Brain microvascular endothelial cell (primary cell): Measurements from ENCODE around the gene STAU1.
A peak's percentile ranks its signal among the peaks of the same experiment; 100 is the strongest.
"Not testable (repeated sequence)": the region's sequence is repeated elsewhere in the genome, so short reads cannot be mapped to it uniquely, and the experiment has no call there.

Experiments used
- DNase-seq: peaks from one replicate; pipeline ENCODE4 v3.0.0-alpha.2; 2020
- H3K27ac ChIP-seq: fragments of 250-450 bp; sonication (Bioruptor Pico); 2 replicates; pipeline ENCODE4 v1.5.1; 2020; ENCODE audit warnings: mild to moderate bottlenecking, moderate library complexity
- H3K27me3 ChIP-seq: fragments of 250-450 bp; sonication (Bioruptor Pico); replicated peaks from 2 replicates; pipeline ENCODE4 v1.5.1; 2020; ENCODE audit warnings: mild to moderate bottlenecking
- H3K36me3 ChIP-seq: fragments of 250-450 bp; sonication (Bioruptor Pico); replicated peaks from 2 replicates; pipeline ENCODE4 v1.5.1; 2020; ENCODE audit warnings: mild to moderate bottlenecking
- H3K4me3 ChIP-seq: 2 replicates; pipeline ENCODE4 v1.5.1; 2011; ENCODE audit warnings: low read depth, mild to moderate bottlenecking, control low read depth, low read length, moderate library complexity
- in situ Hi-C: cut with HindIII; loops from 2 replicates; pipeline ENCODE4 v1.10.0; 2017; ENCODE audit warnings: low sequenced_read_pairs, low pct_ligation_motif_present
- TF ChIP-seq, protein P1 (sequence below): IDR thresholded peaks from 2 replicates; pipeline ENCODE4 v1.5.1; 2011; ENCODE audit warnings: low read depth, mild to moderate bottlenecking, moderate library complexity, low read length, control low read depth, inconsistent platforms; ENCODE audit errors: missing control alignments

STAU1 gene

DNA sequence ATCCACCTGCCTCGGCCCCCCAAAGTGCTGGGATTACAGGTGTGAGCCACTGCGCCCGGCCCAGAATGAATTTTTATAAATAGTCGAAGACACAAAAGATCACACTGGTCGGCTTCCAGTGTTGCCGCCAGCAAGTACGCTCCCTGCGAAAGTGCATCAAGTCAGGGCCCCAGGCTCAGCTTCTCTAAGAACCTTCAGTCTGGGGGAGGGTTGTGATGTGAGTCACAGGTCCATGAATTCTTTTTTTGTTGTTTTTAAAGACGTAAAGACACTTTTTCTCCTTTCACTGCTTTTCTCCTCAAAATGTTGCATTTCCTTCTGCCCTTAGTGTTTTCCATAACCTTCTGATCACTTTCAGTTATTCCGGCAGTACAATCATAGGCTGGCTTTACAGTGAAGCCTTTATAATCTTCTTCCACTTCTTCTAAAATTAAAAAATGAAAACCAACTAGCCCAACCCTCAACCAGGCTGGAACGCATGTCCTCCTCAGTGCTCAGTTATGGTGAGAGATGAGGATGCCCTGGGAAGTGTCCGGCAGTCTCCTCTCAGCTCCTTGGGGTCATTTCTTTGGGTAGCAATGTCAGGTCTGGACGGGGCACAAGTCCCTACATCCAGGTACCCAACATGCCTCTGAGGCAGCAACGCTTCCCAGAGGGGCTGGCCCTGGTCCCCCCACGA, 75.4 kb downstream of the STAU1 start:
- TF ChIP-seq, protein P1, sequence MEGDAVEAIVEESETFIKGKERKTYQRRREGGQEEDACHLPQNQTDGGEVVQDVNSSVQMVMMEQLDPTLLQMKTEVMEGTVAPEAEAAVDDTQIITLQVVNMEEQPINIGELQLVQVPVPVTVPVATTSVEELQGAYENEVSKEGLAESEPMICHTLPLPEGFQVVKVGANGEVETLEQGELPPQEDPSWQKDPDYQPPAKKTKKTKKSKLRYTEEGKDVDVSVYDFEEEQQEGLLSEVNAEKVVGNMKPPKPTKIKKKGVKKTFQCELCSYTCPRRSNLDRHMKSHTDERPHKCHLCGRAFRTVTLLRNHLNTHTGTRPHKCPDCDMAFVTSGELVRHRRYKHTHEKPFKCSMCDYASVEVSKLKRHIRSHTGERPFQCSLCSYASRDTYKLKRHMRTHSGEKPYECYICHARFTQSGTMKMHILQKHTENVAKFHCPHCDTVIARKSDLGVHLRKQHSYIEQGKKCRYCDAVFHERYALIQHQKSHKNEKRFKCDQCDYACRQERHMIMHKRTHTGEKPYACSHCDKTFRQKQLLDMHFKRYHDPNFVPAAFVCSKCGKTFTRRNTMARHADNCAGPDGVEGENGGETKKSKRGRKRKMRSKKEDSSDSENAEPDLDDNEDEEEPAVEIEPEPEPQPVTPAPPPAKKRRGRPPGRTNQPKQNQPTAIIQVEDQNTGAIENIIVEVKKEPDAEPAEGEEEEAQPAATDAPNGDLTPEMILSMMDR: no peak
- Histone ChIP-seq H3K27ac (no peak overlapping the region), H3K27me3 (no peaks in the 10 kb centered on the region), H3K4me3 (no peak overlapping the region), H3K36me3 (peaks cover 43% of the 10 kb centered on the region)
- DNase-seq: peak; percentile 59
- in situ Hi-C loops: no loop called here

- TF ChIP-seq, protein P1: no peak
- Histone ChIP-seq H3K4me3 (no peak overlapping the region), H3K27ac (no peak overlapping the region), H3K36me3 (peaks cover 26% of the 10 kb centered on the region), H3K27me3 (no peaks in the 10 kb centered on the region)
- no peak for DNase-seq
- in situ Hi-C loops: no loop called here
Measured at GRCh38 chr20:49110767-49111694, 77.1 kb downstream of the STAU1 start.

GRCh38 chr20:49106328-49106727, 81.8 kb downstream of the STAU1 start:
- H3K27me3 ChIP-seq: no peaks in the 10 kb centered on the region
- peaks cover 36% of the 10 kb centered on the region for H3K36me3 ChIP-seq
- in situ Hi-C loops: no loop called here
- TF ChIP-seq, protein P1: no peak
- no peak for DNase-seq
- H3K4me3 ChIP-seq: no peak overlapping the region
- no peak overlapping the region for H3K27ac ChIP-seq

DNA sequence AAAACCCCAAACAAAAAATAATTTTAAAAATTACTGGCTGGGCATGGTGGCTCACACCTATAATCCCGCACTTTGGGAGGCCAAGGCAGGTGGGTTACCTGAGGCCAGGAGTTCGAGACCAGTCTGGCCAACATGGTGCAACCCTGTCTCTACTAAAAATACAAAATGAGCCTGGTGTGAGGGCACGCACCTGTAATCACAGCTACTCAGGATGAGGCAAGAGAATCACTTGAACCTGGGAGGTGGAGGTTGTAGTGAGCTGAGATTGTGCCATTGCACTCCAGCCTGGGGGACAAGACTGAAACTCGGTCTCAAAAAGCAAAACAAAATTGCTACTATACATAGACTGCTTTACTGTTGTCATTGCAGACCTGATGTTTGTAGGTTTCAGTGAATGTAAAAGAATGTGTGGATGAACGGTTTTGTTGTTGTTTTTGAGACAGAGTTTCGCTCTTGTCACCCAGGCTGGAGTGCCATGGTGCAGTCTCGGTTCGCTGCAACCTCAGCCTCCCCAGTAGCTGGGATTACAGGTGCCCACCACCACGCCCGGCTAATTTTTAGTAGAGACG, 83.1 kb downstream of the STAU1 start:
- H3K27ac ChIP-seq, H3K27me3 ChIP-seq, DNase-seq, H3K4me3 ChIP-seq, in situ Hi-C loops: not testable (repeated sequence)
- peaks cover 31% of the 10 kb centered on the region for H3K36me3 ChIP-seq

GRCh38 chr20:49104365-49104648, 83.8 kb downstream of the STAU1 start:
- in situ Hi-C loops: no loop called here

More at GRCh38 chr20:49104365-49104648, 83.8 kb downstream of the STAU1 start:
- DNase-seq: no peak
- H3K4me3 ChIP-seq: no peak overlapping the region
- H3K27ac ChIP-seq: no peak overlapping the region
- H3K27me3 ChIP-seq: no peaks in the 10 kb centered on the region
- TF ChIP-seq, protein P1: no peak
- H3K36me3 ChIP-seq: peaks cover 28% of the 10 kb centered on the region
